ENCODE results near the gene DDC.

Gene DDC

GRCh38 chr7:50479743-50480517, 85.3 kb downstream of the DDC start:
- TF ChIP-seq NFIC (IDR thresholded peaks at IDR 0.05), result no peak

- TF ChIP-seq CEBPB (IDR thresholded peaks at IDR 0.05), result no peak
These were observed 87.6 kb downstream of the DDC start for GRCh38 chr7:50477640-50478039.

GRCh38 chr7:50476953-50477625, 88.1 kb downstream of the DDC start:
- TF ChIP-seq TAF1 (IDR thresholded peaks at IDR 0.05; ENCODE audit: low read depth) (no peak), FOXM1 (IDR thresholded peaks at IDR 0.05; ENCODE audit: borderline replicate concordance, low read depth) (no peak), EP300 (IDR thresholded peaks at IDR 0.05; ENCODE audit: borderline replicate concordance) (no peak), MAX (IDR thresholded peaks at IDR 0.05) (no peak), USF1 (IDR thresholded peaks at IDR 0.05) (no peak), CREB1 (IDR thresholded peaks at IDR 0.05; ENCODE audit: low read depth) (no peak), TEAD4 (IDR thresholded peaks at IDR 0.05) (no peak), YY1 (IDR thresholded peaks at IDR 0.05; ENCODE audit: low read depth) (no peak), CEBPB (IDR thresholded peaks at IDR 0.05) (no peak), TCF12 (IDR thresholded peaks at IDR 0.05; ENCODE audit: low read depth) (no peak), EGR1 (IDR thresholded peaks at IDR 0.05) (no peak), RAD21 (IDR thresholded peaks at IDR 0.05; ENCODE audit: low read depth) (no peak)

GRCh38 chr7:50475340-50475739, 89.9 kb downstream of the DDC start:
- no peak for TF ChIP-seq RAD21 (IDR thresholded peaks at IDR 0.05; ENCODE audit: low read depth)

GRCh38 chr7:50474382-50475160, 90.6 kb downstream of the DDC start:
- TF ChIP-seq NFIC (IDR thresholded peaks at IDR 0.05), result no peak
- TF ChIP-seq FOXM1 (IDR thresholded peaks at IDR 0.05; ENCODE audit: borderline replicate concordance, low read depth), result no peak
- TF ChIP-seq REST (IDR thresholded peaks at IDR 0.05; ENCODE audit: low read depth), result no peak
- TF ChIP-seq MAX (IDR thresholded peaks at IDR 0.05), result no peak
- no peak for TF ChIP-seq TCF12 (IDR thresholded peaks at IDR 0.05; ENCODE audit: low read depth)
- TF ChIP-seq RAD21 (IDR thresholded peaks at IDR 0.05; ENCODE audit: low read depth), result no peak
- TF ChIP-seq CREB1 (IDR thresholded peaks at IDR 0.05; ENCODE audit: low read depth), result no peak
- TF ChIP-seq USF1 (IDR thresholded peaks at IDR 0.05), result no peak
- no peak for TF ChIP-seq CEBPB (IDR thresholded peaks at IDR 0.05)
- TF ChIP-seq YY1 (IDR thresholded peaks at IDR 0.05; ENCODE audit: low read depth), result no peak
- no peak for TF ChIP-seq TAF1 (IDR thresholded peaks at IDR 0.05; ENCODE audit: low read depth)
- no peak for TF ChIP-seq EGR1 (IDR thresholded peaks at IDR 0.05)
- TF ChIP-seq EP300 (IDR thresholded peaks at IDR 0.05; ENCODE audit: borderline replicate concordance), result no peak
- TF ChIP-seq ZBTB7A (IDR thresholded peaks at IDR 0.05; ENCODE audit: low read depth), result no peak
- no peak for TF ChIP-seq TEAD4 (IDR thresholded peaks at IDR 0.05)

- TF ChIP-seq YY1 (IDR thresholded peaks at IDR 0.05; ENCODE audit: low read depth), result no peak
These were observed 91.7 kb downstream of the DDC start for GRCh38 chr7:50473531-50473930.

GRCh38 chr7:50472427-50472826, 92.8 kb downstream of the DDC start:
- TF ChIP-seq EGR1 (IDR thresholded peaks at IDR 0.05) (no peak), REST (IDR thresholded peaks at IDR 0.05; ENCODE audit: low read depth) (no peak), CREB1 (IDR thresholded peaks at IDR 0.05; ENCODE audit: low read depth) (no peak), EP300 (IDR thresholded peaks at IDR 0.05; ENCODE audit: borderline replicate concordance) (no peak), TEAD4 (IDR thresholded peaks at IDR 0.05) (no peak)
